GM18517 (cell line): Measurements from ENCODE around the gene PDIA5.
A peak's percentile ranks its signal among the peaks of the same experiment; 100 is the strongest.

Source experiments
- ATAC-seq: cut with Tn5 transposase; IDR thresholded peaks from one replicate; pipeline ENCODE4 v1.9.1; 2021; ENCODE audit warnings: mild to moderate bottlenecking, moderate library complexity; ENCODE audit not compliant: unreplicated experiment

PDIA5 gene

GRCh38 chr3:123066896-123067688 lies at the start of gene PDIA5:
PDIA5 (plus strand) TSS chr3:123067025; CDS start chr3:123067165, 140 bp downstream.
- ATAC-seq = peak; percentile 79

- ATAC-seq = no peak
These were observed 48.1 kb upstream of the PDIA5 start for GRCh38 chr3:123018683-123019082.

- no peak for ATAC-seq
These were observed 47.7 kb upstream of the PDIA5 start for GRCh38 chr3:123019161-123019560.

GRCh38 chr3:123019591-123019990 lies 47.2 kb upstream of the PDIA5 start:
- ATAC-seq = no peak

GRCh38 chr3:123020709-123021108 lies 46.1 kb upstream of the PDIA5 start:
- no peak for ATAC-seq

- ATAC-seq = no peak
These were observed 45.4 kb upstream of the PDIA5 start for GRCh38 chr3:123021388-123021787.

- no peak for ATAC-seq
These were observed 44.8 kb upstream of the PDIA5 start for GRCh38 chr3:123021996-123022510.

- no peak for ATAC-seq
These were observed 42.8 kb upstream of the PDIA5 start for GRCh38 chr3:123024056-123024455.

- no peak for ATAC-seq
These were observed 40.9 kb upstream of the PDIA5 start for GRCh38 chr3:123025642-123026521.

GRCh38 chr3:123026565-123027291 lies 40.1 kb upstream of the PDIA5 start:
- no peak for ATAC-seq

GRCh38 chr3:123027292-123028232 lies 39.3 kb upstream of the PDIA5 start, which contains the start of gene SEMA5B:
SEMA5B (minus strand) TSS chr3:123027763; CDS start chr3:122961263, 66,500 bp downstream.
- ATAC-seq = no peak

- no peak for ATAC-seq
These were observed 38.5 kb upstream of the PDIA5 start for GRCh38 chr3:123028233-123028828.

- no peak for ATAC-seq
These were observed 35.8 kb upstream of the PDIA5 start for GRCh38 chr3:123031051-123031450.

GRCh38 chr3:123032057-123032456 lies 34.8 kb upstream of the PDIA5 start:
- no peak for ATAC-seq

GRCh38 chr3:123034120-123034519 lies 32.7 kb upstream of the PDIA5 start:
- no peak for ATAC-seq

- ATAC-seq = no peak
These were observed 31.8 kb upstream of the PDIA5 start for GRCh38 chr3:123034996-123035395.

GRCh38 chr3:123036352-123037014 lies 30.3 kb upstream of the PDIA5 start:
- no peak for ATAC-seq

GRCh38 chr3:123037015-123037375 lies 29.8 kb upstream of the PDIA5 start:
- no peak for ATAC-seq

GRCh38 chr3:123038751-123039150 lies 28.1 kb upstream of the PDIA5 start:
- no peak for ATAC-seq
